OCI-LY3 (cell line): ENCODE measurements around the gene L3MBTL3.

Source experiments
- EZH2phosphoT487 ChIP-seq: fragments of 200-600 bp; shearing (Covaris generic); IDR thresholded peaks from 2 replicates; pipeline ENCODE4 v1.6.1; 2018; ENCODE audit warnings: antibody characterized with exemption, mixed run types, low read depth
- TF ChIP-seq, protein P1 (sequence below): fragments of 200-600, 300-600 bp; sonication (generic); IDR thresholded peaks from 2 replicates; pipeline ENCODE4 v1.5.1; 2014; ENCODE audit warnings: antibody characterized with exemption, low read length, low read depth

DNA sequence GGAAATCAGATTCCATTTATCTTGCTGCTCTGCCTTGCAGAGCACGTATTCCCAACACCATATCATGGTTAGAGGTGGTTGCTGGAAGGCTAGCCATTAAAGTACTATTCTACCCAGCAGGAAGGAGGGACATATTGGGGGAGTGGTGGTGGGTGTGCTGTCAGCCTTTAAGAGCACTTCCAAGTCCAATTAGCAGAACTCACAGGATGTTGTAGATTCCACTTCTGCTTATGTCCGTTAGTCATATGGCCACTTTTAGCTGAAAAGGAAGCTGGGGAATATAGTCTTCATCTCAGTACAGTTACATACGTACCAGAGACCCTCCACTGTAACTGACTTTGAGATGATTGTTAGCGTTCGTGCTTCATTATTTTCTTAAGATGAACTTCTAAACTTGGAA lies 109.9 kb downstream of the L3MBTL3 start:
- TF ChIP-seq, protein P1, sequence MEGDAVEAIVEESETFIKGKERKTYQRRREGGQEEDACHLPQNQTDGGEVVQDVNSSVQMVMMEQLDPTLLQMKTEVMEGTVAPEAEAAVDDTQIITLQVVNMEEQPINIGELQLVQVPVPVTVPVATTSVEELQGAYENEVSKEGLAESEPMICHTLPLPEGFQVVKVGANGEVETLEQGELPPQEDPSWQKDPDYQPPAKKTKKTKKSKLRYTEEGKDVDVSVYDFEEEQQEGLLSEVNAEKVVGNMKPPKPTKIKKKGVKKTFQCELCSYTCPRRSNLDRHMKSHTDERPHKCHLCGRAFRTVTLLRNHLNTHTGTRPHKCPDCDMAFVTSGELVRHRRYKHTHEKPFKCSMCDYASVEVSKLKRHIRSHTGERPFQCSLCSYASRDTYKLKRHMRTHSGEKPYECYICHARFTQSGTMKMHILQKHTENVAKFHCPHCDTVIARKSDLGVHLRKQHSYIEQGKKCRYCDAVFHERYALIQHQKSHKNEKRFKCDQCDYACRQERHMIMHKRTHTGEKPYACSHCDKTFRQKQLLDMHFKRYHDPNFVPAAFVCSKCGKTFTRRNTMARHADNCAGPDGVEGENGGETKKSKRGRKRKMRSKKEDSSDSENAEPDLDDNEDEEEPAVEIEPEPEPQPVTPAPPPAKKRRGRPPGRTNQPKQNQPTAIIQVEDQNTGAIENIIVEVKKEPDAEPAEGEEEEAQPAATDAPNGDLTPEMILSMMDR: no peak
- TF ChIP-seq EZH2phosphoT487: no peak
